ENCODE measurements around the gene ELMO1.

GRCh38 chr7:36970551-36971514 is 477.8 kb downstream of the ELMO1 start:
- no peak for TF ChIP-seq EZH2 (IDR thresholded peaks at IDR 0.05; ENCODE audit: low read length)
- TF ChIP-seq, protein P1, sequence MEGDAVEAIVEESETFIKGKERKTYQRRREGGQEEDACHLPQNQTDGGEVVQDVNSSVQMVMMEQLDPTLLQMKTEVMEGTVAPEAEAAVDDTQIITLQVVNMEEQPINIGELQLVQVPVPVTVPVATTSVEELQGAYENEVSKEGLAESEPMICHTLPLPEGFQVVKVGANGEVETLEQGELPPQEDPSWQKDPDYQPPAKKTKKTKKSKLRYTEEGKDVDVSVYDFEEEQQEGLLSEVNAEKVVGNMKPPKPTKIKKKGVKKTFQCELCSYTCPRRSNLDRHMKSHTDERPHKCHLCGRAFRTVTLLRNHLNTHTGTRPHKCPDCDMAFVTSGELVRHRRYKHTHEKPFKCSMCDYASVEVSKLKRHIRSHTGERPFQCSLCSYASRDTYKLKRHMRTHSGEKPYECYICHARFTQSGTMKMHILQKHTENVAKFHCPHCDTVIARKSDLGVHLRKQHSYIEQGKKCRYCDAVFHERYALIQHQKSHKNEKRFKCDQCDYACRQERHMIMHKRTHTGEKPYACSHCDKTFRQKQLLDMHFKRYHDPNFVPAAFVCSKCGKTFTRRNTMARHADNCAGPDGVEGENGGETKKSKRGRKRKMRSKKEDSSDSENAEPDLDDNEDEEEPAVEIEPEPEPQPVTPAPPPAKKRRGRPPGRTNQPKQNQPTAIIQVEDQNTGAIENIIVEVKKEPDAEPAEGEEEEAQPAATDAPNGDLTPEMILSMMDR (optimal IDR thresholded peaks at IDR 0.05 in 1 of 3, IDR thresholded peaks at IDR 0.05 in 1 of 3, conservative IDR thresholded peaks at IDR 0.05 in 1 of 3; ENCODE audit: extremely low read depth in 1 of 3, insufficient read depth in 2 of 3, low read length in 3 of 3): no peak

Measured in keratinocyte (primary cell).